SK-N-SH (cell line): ENCODE data around the gene TSHZ2. TPM values are rescaled to one million over a fixed set of nuclear protein-coding genes. Genes with fewer than 3 reads are reported as not detected.

Experiments used
- CTCF ChIA-PET: fragments of 300-600, 350-600 bp; formaldehyde crosslinking; extraction: SDS; loops from one replicate; lab custom pipeline; 2021; lab: Yijun Ruan, JAX
- POLR2A ChIA-PET: fragments of 350-600 bp; sonication (Branson Sonifier 250); formaldehyde crosslinking; extraction: SDS; loops from one replicate; lab custom pipeline; 2020; ENCODE audit warnings: antibody characterized with exemption, inconsistent platforms; lab: Yijun Ruan, JAX
- DNase-seq: peaks from one replicate; pipeline ENCODE4 v3.0.0; 2012
- H2AFZ ChIP-seq: fragments of 200-600 bp; sonication (generic); 2 replicates; pipeline ENCODE4 v1.8.1; 2016; ENCODE audit warnings: antibody characterized with exemption, mild to moderate bottlenecking, low read depth
- H3F3A ChIP-seq: fragments of 200-600 bp; sonication (generic); replicated peaks from 2 replicates; pipeline ENCODE3; 2016; ENCODE audit warnings: antibody characterized with exemption, mild to moderate bottlenecking; ENCODE audit not compliant: insufficient read depth
- H3K27ac ChIP-seq, 2 experiments: fragments of 200-500 bp in 1 of 2; fragments of 200-600 bp in 1 of 2; sonication (Bioruptor generic) in 1 of 2; sonication (generic), shearing (Covaris generic) in 1 of 2; 2 replicates each; pipeline versions ENCODE4 v1.5.1 to v1.6.1; 2014 to 2016; ENCODE audit warnings: low read depth in 2 of 2, inconsistent platforms in 1 of 2, low read length in 1 of 2, mild to moderate bottlenecking in 1 of 2, mixed read lengths in 1 of 2
- H3K27me3 ChIP-seq: fragments of 200-600 bp; sonication (generic), shearing (Covaris generic); 2 replicates; pipeline ENCODE4 v1.6.1; 2016; ENCODE audit warnings: mixed run types; ENCODE audit not compliant: insufficient read depth
- H3K36me3 ChIP-seq, 2 experiments: fragments of 200-500 bp in 1 of 2; fragments of 200-600 bp in 1 of 2; sonication (Bioruptor generic) in 1 of 2; sonication (generic) in 1 of 2; replicated peaks in 1 of 2; 2 replicates each; pipeline versions ENCODE3 to v1.5.1; 2014 to 2016; ENCODE audit warnings: low read length in 1 of 2, mild to moderate bottlenecking in 1 of 2; ENCODE audit not compliant: insufficient read depth in 2 of 2, control insufficient read depth in 1 of 2
- H3K4me1 ChIP-seq, 2 experiments: fragments of 200-500 bp in 1 of 2; fragments of 200-600 bp in 1 of 2; sonication (Bioruptor generic) in 1 of 2; sonication (generic), shearing (Covaris generic) in 1 of 2; 2 replicates each; pipeline versions ENCODE4 v1.5.1 to v1.6.1; 2014 to 2016; ENCODE audit warnings: low read depth in 1 of 2, low read length in 1 of 2, mixed run types in 1 of 2; ENCODE audit not compliant: insufficient read depth in 2 of 2, control insufficient read depth in 1 of 2
- H3K4me2 ChIP-seq: fragments of 200-600 bp; sonication (generic), shearing (Covaris generic); 2 replicates; pipeline ENCODE4 v1.6.1; 2017; ENCODE audit warnings: mixed run types
- H3K4me3 ChIP-seq, 2 experiments: fragments of 200-500 bp in 1 of 2; fragments of 200-600 bp in 1 of 2; sonication (Bioruptor generic) in 1 of 2; sonication (generic), shearing (Covaris generic) in 1 of 2; 2 replicates each; pipeline versions ENCODE4 v1.5.1 to v1.8.1; 2014 to 2016; ENCODE audit warnings: low read depth in 2 of 2, inconsistent platforms in 1 of 2, low read length in 1 of 2, mild to moderate bottlenecking in 1 of 2, mixed read lengths in 1 of 2, moderate library complexity in 1 of 2
- H3K79me2 ChIP-seq: fragments of 200-600 bp; sonication (generic); 2 replicates; pipeline ENCODE4 v1.8.1; 2017; ENCODE audit warnings: mild to moderate bottlenecking; ENCODE audit not compliant: insufficient read depth
- H3K9ac ChIP-seq: fragments of 200-600 bp; sonication (generic); 2 replicates; pipeline ENCODE4 v1.6.1; 2017; ENCODE audit warnings: mixed run types
- H3K9me2 ChIP-seq: fragments of 200-600 bp; sonication (generic); 2 replicates; pipeline ENCODE4 v1.6.1; 2017; ENCODE audit warnings: mixed run types
- H3K9me3 ChIP-seq: fragments of 200-600 bp; sonication (generic); 2 replicates; pipeline ENCODE4 v1.6.1; 2017; ENCODE audit warnings: mixed run types, mild to moderate bottlenecking, moderate library complexity
- H4K20me1 ChIP-seq: fragments of 200-600 bp; sonication (generic); 2 replicates; pipeline ENCODE4 v1.6.1; 2017; ENCODE audit warnings: mild to moderate bottlenecking, mixed run types; ENCODE audit not compliant: insufficient read depth
- CHD2 ChIP-seq: fragments of 150-350 bp; IDR thresholded peaks from 2 replicates; pipeline ENCODE4 v1.6.1; 2018; ENCODE audit warnings: low read length; ENCODE audit not compliant: partially characterized antibody
- GABPA ChIP-seq: IDR thresholded peaks from 2 replicates; pipeline ENCODE4 v1.4.0; 2012; ENCODE audit warnings: low read depth, mild to moderate bottlenecking
- IRF3 ChIP-seq: fragments of 150-350 bp; IDR thresholded peaks from 2 replicates; pipeline ENCODE4 v1.6.1; 2016; ENCODE audit warnings: mild to moderate bottlenecking, low read depth, low read length
- JUND ChIP-seq: IDR thresholded peaks from 2 replicates; pipeline ENCODE4 v1.4.0; 2012
- MAX ChIP-seq: IDR thresholded peaks from 2 replicates; pipeline ENCODE4 v1.4.0; 2012; ENCODE audit warnings: low read depth
- MEF2A ChIP-seq: IDR thresholded peaks from 2 replicates; pipeline ENCODE4 v1.4.0; 2012; ENCODE audit warnings: low read depth, borderline replicate concordance
- NRF1 ChIP-seq: IDR thresholded peaks from 2 replicates; pipeline ENCODE4 v1.6.1; 2012; ENCODE audit warnings: low read depth, mild to moderate bottlenecking, low read length
- RAD21 ChIP-seq: IDR thresholded peaks from 2 replicates; pipeline ENCODE4 v1.6.1; 2012; ENCODE audit warnings: mild to moderate bottlenecking, low read length
- RCOR1 ChIP-seq: fragments of 150-350 bp; IDR thresholded peaks from 2 replicates; pipeline ENCODE4 v1.6.1; 2017; ENCODE audit warnings: antibody characterized with exemption, low read length
- TAF1 ChIP-seq: IDR thresholded peaks from 2 replicates; pipeline ENCODE4 v1.6.1; 2012; ENCODE audit warnings: low read depth, mild to moderate bottlenecking, low read length, moderate library complexity, borderline replicate concordance
- TEAD4 ChIP-seq: IDR thresholded peaks from 2 replicates; pipeline ENCODE4 v1.4.0; 2012; ENCODE audit warnings: mild to moderate bottlenecking, borderline replicate concordance; ENCODE audit not compliant: insufficient read depth
- USF1 ChIP-seq: IDR thresholded peaks from 2 replicates; pipeline ENCODE4 v1.4.0; 2012; ENCODE audit warnings: low read depth, borderline replicate concordance
- WGBS: methylation state at CpG from one replicate; pipeline ENCODE4 v1.1.6; 2017; ENCODE audit warnings: low lambda C conversion rate; 5-methylcytosine and 5-hydroxymethylcytosine counted together
- polyA plus RNA-seq, 3 experiments: library from polyadenylated mRNA; depleted of rRNA; stranded (reverse); fragments of >200 nt; gene quantifications; 2 replicates each; pipeline ENCODE4 v1.2.3, GENCODE V29; 2012
- TF ChIP-seq, protein P1 (sequence below): IDR thresholded peaks from 2 replicates; pipeline ENCODE4 v1.6.1; 2012; ENCODE audit warnings: mild to moderate bottlenecking, low read depth, low read length, moderate library complexity
- TF ChIP-seq, protein P2 (sequence below): IDR thresholded peaks from 2 replicates; pipeline ENCODE4 v1.4.0; 2012; ENCODE audit warnings: low read depth, borderline replicate concordance

TSHZ2 gene
- polyA plus RNA-seq, 1 of the 3 experiments (the other 2 are of a cell fraction), result 0.13 TPM

DNA sequence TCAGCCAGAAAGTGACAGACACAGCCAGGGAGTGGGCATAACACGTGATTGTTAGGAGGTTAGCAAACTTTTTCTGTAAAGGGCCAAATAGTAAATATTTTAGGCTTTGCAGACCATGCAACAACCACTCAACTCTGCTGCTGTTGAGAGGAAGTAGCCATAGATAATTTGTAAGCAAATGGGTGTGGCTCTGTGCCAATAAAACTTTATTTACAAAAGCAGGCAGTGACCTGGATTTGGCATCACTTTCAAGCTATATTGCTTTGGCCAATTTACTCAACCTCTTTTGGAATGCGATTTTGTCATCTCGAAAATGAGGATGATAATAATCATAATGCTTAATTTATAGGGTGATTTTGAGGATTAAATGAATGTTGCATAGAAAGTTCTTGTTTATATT is 152.6 kb downstream of the TSHZ2 start (continued):
- TF ChIP-seq, protein P1, sequence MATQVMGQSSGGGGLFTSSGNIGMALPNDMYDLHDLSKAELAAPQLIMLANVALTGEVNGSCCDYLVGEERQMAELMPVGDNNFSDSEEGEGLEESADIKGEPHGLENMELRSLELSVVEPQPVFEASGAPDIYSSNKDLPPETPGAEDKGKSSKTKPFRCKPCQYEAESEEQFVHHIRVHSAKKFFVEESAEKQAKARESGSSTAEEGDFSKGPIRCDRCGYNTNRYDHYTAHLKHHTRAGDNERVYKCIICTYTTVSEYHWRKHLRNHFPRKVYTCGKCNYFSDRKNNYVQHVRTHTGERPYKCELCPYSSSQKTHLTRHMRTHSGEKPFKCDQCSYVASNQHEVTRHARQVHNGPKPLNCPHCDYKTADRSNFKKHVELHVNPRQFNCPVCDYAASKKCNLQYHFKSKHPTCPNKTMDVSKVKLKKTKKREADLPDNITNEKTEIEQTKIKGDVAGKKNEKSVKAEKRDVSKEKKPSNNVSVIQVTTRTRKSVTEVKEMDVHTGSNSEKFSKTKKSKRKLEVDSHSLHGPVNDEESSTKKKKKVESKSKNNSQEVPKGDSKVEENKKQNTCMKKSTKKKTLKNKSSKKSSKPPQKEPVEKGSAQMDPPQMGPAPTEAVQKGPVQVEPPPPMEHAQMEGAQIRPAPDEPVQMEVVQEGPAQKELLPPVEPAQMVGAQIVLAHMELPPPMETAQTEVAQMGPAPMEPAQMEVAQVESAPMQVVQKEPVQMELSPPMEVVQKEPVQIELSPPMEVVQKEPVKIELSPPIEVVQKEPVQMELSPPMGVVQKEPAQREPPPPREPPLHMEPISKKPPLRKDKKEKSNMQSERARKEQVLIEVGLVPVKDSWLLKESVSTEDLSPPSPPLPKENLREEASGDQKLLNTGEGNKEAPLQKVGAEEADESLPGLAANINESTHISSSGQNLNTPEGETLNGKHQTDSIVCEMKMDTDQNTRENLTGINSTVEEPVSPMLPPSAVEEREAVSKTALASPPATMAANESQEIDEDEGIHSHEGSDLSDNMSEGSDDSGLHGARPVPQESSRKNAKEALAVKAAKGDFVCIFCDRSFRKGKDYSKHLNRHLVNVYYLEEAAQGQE, result no peak

DNA sequence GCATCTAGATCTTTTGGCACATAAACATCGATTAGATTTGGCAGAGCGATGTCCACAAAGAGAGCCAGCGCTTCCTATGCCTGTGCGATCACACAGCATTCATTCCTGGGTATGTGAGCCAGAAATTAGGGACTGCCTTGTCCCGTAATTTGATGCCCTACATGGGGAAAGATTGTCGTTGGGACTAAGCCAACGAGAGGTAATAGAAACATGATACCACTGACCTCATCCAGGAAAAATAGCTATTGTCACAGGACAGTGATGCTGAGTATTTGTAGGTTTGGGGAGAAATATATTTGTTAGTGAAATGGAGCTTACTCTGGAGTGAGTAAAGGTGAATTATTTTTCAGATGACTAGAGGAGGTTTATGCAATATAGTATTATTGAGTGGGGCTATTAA is 154.0 kb downstream of the TSHZ2 start:
- no peak overlapping the region for H2AFZ ChIP-seq
- no peak overlapping the region for H3K4me2 ChIP-seq
- TF ChIP-seq TEAD4 (no peak), IRF3 (no peak), MAX (no peak), MEF2A (no peak), CHD2 (no peak), JUND (no peak), RAD21 (no peak), RCOR1 (no peak), TAF1 (no peak), USF1 (no peak), GABPA (no peak), NRF1 (no peak)
- TF ChIP-seq, protein P2, sequence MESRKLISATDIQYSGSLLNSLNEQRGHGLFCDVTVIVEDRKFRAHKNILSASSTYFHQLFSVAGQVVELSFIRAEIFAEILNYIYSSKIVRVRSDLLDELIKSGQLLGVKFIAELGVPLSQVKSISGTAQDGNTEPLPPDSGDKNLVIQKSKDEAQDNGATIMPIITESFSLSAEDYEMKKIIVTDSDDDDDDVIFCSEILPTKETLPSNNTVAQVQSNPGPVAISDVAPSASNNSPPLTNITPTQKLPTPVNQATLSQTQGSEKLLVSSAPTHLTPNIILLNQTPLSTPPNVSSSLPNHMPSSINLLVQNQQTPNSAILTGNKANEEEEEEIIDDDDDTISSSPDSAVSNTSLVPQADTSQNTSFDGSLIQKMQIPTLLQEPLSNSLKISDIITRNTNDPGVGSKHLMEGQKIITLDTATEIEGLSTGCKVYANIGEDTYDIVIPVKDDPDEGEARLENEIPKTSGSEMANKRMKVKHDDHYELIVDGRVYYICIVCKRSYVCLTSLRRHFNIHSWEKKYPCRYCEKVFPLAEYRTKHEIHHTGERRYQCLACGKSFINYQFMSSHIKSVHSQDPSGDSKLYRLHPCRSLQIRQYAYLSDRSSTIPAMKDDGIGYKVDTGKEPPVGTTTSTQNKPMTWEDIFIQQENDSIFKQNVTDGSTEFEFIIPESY, result no peak
- H3F3A ChIP-seq, result no peaks in the 10 kb centered on the region
- no peak overlapping the region for H3K27ac ChIP-seq
- H3K9me3 ChIP-seq, result no peaks in the 10 kb centered on the region
- H3K9me2 ChIP-seq, result no peaks in the 10 kb centered on the region
- H3K4me1 ChIP-seq, result 0 out of 4 replicates have a peak, but pooled peaks cover 0 to 5% of the 10 kb centered on the region in 2 experiments
- no peaks in the 10 kb centered on the region for H3K79me2 ChIP-seq
- no peak for DNase-seq
- H4K20me1 ChIP-seq, result no peaks in the 10 kb centered on the region
- WGBS, result 59% methylated on average over 7 of the region's 7 CpGs
- H3K36me3 ChIP-seq, result no peaks in the 10 kb centered on the region
- ChIA-PET POLR2A (no interaction called here), CTCF (interaction anchor here (0.6 kb wide), 1 partner anchor 14 kb away, joined by 3 read pairs; no protein-coding TSS in a partner anchor)
- H3K27me3 ChIP-seq, result no peaks in the 10 kb centered on the region
- no peak overlapping the region for H3K4me3 ChIP-seq
- no peak overlapping the region for H3K9ac ChIP-seq
